Limb (tissue), 2 donors: ENCODE measurements around the gene SLC8A3.

Source experiments
- DNase-seq, 2 donors: peaks; one replicate each; pipeline ENCODE4 v3.0.0-alpha.2; 2016; ENCODE audit errors: extremely low spot score in 2 of 2

The SLC8A3 gene

DNA sequence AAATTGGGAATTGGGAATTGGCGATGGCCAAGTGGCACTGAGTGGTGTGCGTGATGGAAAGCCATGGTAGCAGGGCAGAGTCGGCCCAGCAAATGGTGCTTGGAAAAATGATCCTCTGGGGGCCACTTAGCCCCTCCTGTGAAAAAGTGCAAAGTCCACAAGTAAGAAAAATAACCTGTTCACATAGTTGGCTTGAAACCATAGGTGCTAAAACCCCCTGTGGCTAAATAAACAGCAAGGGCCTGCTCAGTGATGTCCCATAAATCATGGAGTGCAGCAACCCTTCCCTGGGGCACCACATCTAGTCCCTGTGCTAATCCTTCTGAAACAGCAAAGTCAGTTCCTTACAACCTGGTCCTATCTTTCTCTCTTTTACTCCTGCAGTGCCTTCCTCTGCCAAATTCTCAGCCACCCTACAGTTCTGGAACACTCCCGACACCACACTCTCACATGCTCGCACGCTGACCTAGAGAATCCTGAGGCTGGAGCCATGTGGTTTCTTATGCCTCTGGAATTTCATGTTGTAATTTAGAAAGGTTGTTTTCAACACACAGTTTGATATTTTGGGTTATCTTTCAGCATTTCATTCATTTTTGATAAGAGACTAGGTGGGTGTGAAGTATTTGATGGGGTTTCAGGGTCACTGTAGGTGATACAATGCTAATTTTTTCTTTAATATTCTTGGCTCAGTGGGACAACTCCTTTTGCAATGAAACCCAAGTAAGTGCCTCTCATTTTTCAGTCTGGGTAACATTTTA is 186.0 kb downstream of the SLC8A3 start:
- DNase-seq, result no peak

DNA sequence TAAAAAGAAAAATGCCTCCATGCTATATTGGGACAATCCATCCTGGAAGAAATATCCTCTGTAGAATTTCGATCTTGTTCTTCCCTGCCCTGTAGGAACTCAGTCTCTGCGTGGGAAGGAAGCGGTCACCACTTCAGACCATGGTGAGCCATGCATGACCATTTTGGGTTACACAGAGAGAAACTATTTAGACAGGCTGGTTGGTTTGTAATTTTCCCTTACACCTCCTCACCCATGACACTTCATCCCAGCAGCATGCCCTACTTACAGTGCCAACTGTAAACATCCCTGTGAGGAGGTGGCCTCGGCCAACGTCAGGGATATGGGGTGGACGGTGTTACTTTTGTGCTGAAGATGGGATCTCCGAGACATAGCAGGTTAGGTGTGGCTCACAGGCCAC is 188.2 kb downstream of the SLC8A3 start:
- no peak for DNase-seq

DNA sequence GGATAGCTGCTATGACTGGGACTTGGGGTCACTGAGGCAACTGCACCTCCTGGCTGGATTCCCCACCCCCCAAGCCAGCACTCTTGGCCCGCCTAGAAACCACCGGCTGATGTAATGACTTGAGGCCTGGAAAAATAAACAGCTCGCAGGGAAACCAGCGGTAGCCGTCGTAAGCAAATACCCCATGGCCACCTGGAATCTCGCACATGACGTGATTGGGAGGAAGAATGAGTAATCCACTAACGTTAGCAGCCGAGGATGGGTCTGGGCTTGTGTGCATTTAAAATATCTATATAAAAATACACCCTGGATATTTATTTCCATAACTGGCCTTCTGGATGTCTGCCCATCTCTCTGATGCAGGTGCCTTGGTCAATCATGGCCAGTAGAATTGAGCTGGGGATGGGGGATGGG is 189.5 kb downstream of the SLC8A3 start:
- no peak for DNase-seq

DNA sequence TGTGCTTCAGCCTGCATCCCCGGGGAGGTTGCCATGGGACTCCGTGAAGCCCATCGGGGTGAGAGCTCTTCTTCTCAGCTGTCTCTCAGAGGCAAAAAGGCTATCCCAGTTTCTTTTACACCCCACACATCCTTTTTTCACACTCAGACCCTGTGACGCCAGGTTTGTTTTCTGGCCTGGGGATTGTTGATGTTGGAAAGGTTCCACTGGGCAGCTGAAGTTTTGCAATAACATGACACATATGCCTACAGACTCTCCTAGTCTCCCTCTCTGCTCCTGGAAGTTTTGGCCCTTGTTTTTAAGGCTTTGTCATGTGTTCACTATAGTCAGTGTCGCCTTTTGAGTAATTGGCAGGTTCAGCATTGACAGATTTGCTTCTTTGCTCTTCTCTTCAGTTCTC is 190.9 kb downstream of the SLC8A3 start:
- no peak for DNase-seq

DNA sequence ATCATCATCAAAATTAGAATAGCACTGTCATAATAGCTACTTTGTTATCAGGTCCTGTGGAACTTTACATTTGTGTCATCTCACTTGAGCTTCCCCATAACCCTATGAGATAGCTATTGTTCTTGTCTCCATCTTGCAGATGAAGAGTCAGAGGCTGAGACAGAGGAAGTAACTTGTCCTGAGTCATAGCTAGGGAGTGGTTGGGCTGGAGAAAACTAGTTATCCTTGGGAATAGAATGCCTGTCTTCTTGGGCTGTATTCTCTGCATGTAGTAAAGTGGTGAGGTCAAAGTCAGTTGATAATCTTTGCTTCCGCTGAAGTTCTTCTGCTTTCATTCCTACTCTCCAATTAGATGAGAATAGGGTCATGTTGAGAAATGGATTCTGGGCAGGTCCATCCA is 192.5 kb downstream of the SLC8A3 start:
- no peak for DNase-seq
